Stimulated activated CD8-positive, alpha-beta memory T cell treated with anti-CD3 and anti-CD28 coated beads, Interleukin-12 subunit alpha, Interleukin-12 subunit beta, amount 100 ng/mL, for 1 hour (primary cell): ENCODE data around the gene UBAC2.

ENCODE experiments used
- DNase-seq: peaks from one replicate; pipeline ENCODE4 v3.0.0-alpha.2; 2020; ENCODE audit warnings: low read depth

Gene UBAC2

GRCh38 chr13:99313501-99313900 lies 112.8 kb downstream of the UBAC2 start:
- DNase-seq: no peak

GRCh38 chr13:99313941-99314340 lies 113.3 kb downstream of the UBAC2 start:
- DNase-seq: no peak

GRCh38 chr13:99314640-99315176 lies 114.1 kb downstream of the UBAC2 start:
- DNase-seq: no peak

- no peak for DNase-seq
Measured at GRCh38 chr13:99315186-99315585, 114.5 kb downstream of the UBAC2 start.

- no peak for DNase-seq
Measured at GRCh38 chr13:99316224-99316623, 115.6 kb downstream of the UBAC2 start.

- DNase-seq: no peak
Measured at GRCh38 chr13:99316657-99317256, 116.1 kb downstream of the UBAC2 start.

GRCh38 chr13:99320693-99321481 lies 120.2 kb downstream of the UBAC2 start:
- DNase-seq: no peak

- DNase-seq: no peak
Measured at GRCh38 chr13:99321709-99322108, 121.1 kb downstream of the UBAC2 start.

- DNase-seq: no peak
Measured at GRCh38 chr13:99322297-99323103, 121.8 kb downstream of the UBAC2 start.

- DNase-seq: no peak
Measured at GRCh38 chr13:99323488-99323887, 122.8 kb downstream of the UBAC2 start.

- no peak for DNase-seq
Measured at GRCh38 chr13:99326012-99326411, 125.4 kb downstream of the UBAC2 start.

- no peak for DNase-seq
Measured at GRCh38 chr13:99327126-99327525, 126.5 kb downstream of the UBAC2 start.

GRCh38 chr13:99327761-99328160 lies 127.1 kb downstream of the UBAC2 start:
- DNase-seq: no peak

- no peak for DNase-seq
Measured at GRCh38 chr13:99329477-99329876, 128.8 kb downstream of the UBAC2 start.

- DNase-seq: no peak
Measured at GRCh38 chr13:99330942-99331341, 130.3 kb downstream of the UBAC2 start.

GRCh38 chr13:99331881-99332293 lies 131.2 kb downstream of the UBAC2 start:
- no peak for DNase-seq

GRCh38 chr13:99332456-99332855 lies 131.8 kb downstream of the UBAC2 start:
- no peak for DNase-seq

- no peak for DNase-seq
Measured at GRCh38 chr13:99334221-99334620, 133.6 kb downstream of the UBAC2 start.

GRCh38 chr13:99335087-99335486 lies 134.4 kb downstream of the UBAC2 start:
- DNase-seq: no peak

- no peak for DNase-seq
Measured at GRCh38 chr13:99335603-99336002, 134.9 kb downstream of the UBAC2 start.

GRCh38 chr13:99339230-99339721 lies 138.6 kb downstream of the UBAC2 start:
- DNase-seq: no peak

- no peak for DNase-seq
Measured at GRCh38 chr13:99339736-99340397, 139.2 kb downstream of the UBAC2 start.
